HG03066 (cell line): ENCODE data around the gene DSCAML1.

ENCODE experiments used
- ATAC-seq: cut with Tn5 transposase; IDR thresholded peaks from one replicate; pipeline ENCODE4 v1.9.1; 2021; ENCODE audit warnings: low read depth; ENCODE audit not compliant: unreplicated experiment

Gene DSCAML1

GRCh38 chr11:117513666-117514065 is 283.4 kb downstream of the DSCAML1 start:
- no peak for ATAC-seq

- no peak for ATAC-seq
Observed at GRCh38 chr11:117511931-117512539, 285.0 kb downstream of the DSCAML1 start.

GRCh38 chr11:117511483-117511930 is 285.5 kb downstream of the DSCAML1 start:
- ATAC-seq = no peak

GRCh38 chr11:117510646-117511045 is 286.4 kb downstream of the DSCAML1 start:
- no peak for ATAC-seq

GRCh38 chr11:117509543-117509942 is 287.5 kb downstream of the DSCAML1 start:
- ATAC-seq = no peak

- ATAC-seq = no peak
Observed at GRCh38 chr11:117506971-117507370, 290.0 kb downstream of the DSCAML1 start.

- ATAC-seq = no peak
Observed at GRCh38 chr11:117505285-117505970, 291.6 kb downstream of the DSCAML1 start.

- no peak for ATAC-seq
Observed at GRCh38 chr11:117502779-117503100, 294.3 kb downstream of the DSCAML1 start.

GRCh38 chr11:117502015-117502778 is 294.8 kb downstream of the DSCAML1 start:
- no peak for ATAC-seq

GRCh38 chr11:117501237-117501898 is 295.6 kb downstream of the DSCAML1 start:
- no peak for ATAC-seq

- no peak for ATAC-seq
Observed at GRCh38 chr11:117498791-117499190, 298.2 kb downstream of the DSCAML1 start.

- ATAC-seq = no peak
Observed at GRCh38 chr11:117497206-117497951, 299.6 kb downstream of the DSCAML1 start.

- ATAC-seq = no peak
Observed at GRCh38 chr11:117495357-117495756, 301.7 kb downstream of the DSCAML1 start.

- no peak for ATAC-seq
Observed at GRCh38 chr11:117492578-117493251, 304.3 kb downstream of the DSCAML1 start.

- ATAC-seq = no peak
Observed at GRCh38 chr11:117490911-117491310, 306.1 kb downstream of the DSCAML1 start.

- ATAC-seq = no peak
Observed at GRCh38 chr11:117489999-117490679, 306.9 kb downstream of the DSCAML1 start.

- no peak for ATAC-seq
Observed at GRCh38 chr11:117488996-117489952, 307.7 kb downstream of the DSCAML1 start.

GRCh38 chr11:117486059-117486458 is 311.0 kb downstream of the DSCAML1 start:
- no peak for ATAC-seq
